HG02588 (cell line): ENCODE results near the gene MET.
A peak's percentile ranks its signal among the peaks of the same experiment; 100 is the strongest.

Source experiments
- ATAC-seq: cut with Tn5 transposase; IDR thresholded peaks from one replicate; pipeline ENCODE4 v1.9.1; 2021; ENCODE audit warnings: mild to moderate bottlenecking, moderate library complexity; ENCODE audit not compliant: unreplicated experiment

The MET gene

GRCh38 chr7:116779931-116780330 lies 107.9 kb downstream of the MET start:
- ATAC-seq = no peak

GRCh38 chr7:116780521-116780920 lies 108.5 kb downstream of the MET start:
- ATAC-seq = peak; percentile 37

GRCh38 chr7:116780966-116781365 lies 109.0 kb downstream of the MET start:
- no peak for ATAC-seq

- no peak for ATAC-seq
Observed at GRCh38 chr7:116781584-116781983, 109.6 kb downstream of the MET start.

GRCh38 chr7:116782177-116782711 lies 110.2 kb downstream of the MET start:
- no peak for ATAC-seq

GRCh38 chr7:116783666-116784318 lies 111.8 kb downstream of the MET start:
- no peak for ATAC-seq

- ATAC-seq = no peak
Observed at GRCh38 chr7:116784647-116785046, 112.7 kb downstream of the MET start.

GRCh38 chr7:116785843-116786242 lies 113.8 kb downstream of the MET start:
- no peak for ATAC-seq

GRCh38 chr7:116786791-116787443 lies 114.9 kb downstream of the MET start:
- peak; percentile 99 for ATAC-seq

GRCh38 chr7:116787881-116788280 lies 115.9 kb downstream of the MET start:
- ATAC-seq = no peak

GRCh38 chr7:116788572-116789197 lies 116.7 kb downstream of the MET start:
- no peak for ATAC-seq

- no peak for ATAC-seq
Observed at GRCh38 chr7:116790025-116790424, 118.0 kb downstream of the MET start.

GRCh38 chr7:116792813-116793212 lies 120.8 kb downstream of the MET start:
- ATAC-seq = no peak

- no peak for ATAC-seq
Observed at GRCh38 chr7:116793795-116794340, 121.9 kb downstream of the MET start.

- no peak for ATAC-seq
Observed at GRCh38 chr7:116796471-116796870, 124.5 kb downstream of the MET start.

- no peak for ATAC-seq
Observed at GRCh38 chr7:116797612-116798011, 125.6 kb downstream of the MET start.

GRCh38 chr7:116798232-116798631 lies 126.2 kb downstream of the MET start:
- no peak for ATAC-seq

- ATAC-seq = no peak
Observed at GRCh38 chr7:116799916-116800315, 127.9 kb downstream of the MET start.

- ATAC-seq = no peak
Observed at GRCh38 chr7:116800594-116800993, 128.6 kb downstream of the MET start.

- no peak for ATAC-seq
Observed at GRCh38 chr7:116801092-116801710, 129.2 kb downstream of the MET start.

- no peak for ATAC-seq
Observed at GRCh38 chr7:116802144-116802745, 130.2 kb downstream of the MET start.
